ENCODE measurements around the gene BSCL2.

- TF ChIP-seq CTCF (IDR thresholded peaks at IDR 0.05) (no peak), EP300 (IDR thresholded peaks at IDR 0.05) (no peak), POLR2A (IDR thresholded peaks at IDR 0.05) (peak; percentile 81 to 86), POLR2AphosphoS5 (IDR thresholded peaks at IDR 0.05) (peak; percentile 83 to 97 (median 94))
Observed at GRCh38 chr11:62645946-62646824, 61.0 kb downstream of the BSCL2 start, which contains the start of gene GANAB.

All from sigmoid colon (tissue), 4 donors.